Stimulated activated CD4-positive, alpha-beta T cell treated with anti-CD3 and anti-CD28 coated beads, Interleukin-1b, Interleukin-23, amount 100 ng/mL, for 4 hours (primary cell): ENCODE results near the gene PPFIBP2.

ENCODE experiments used
- DNase-seq, 2 donors: peaks; one replicate each; pipeline ENCODE4 v3.0.0-alpha.2; 2020; ENCODE audit warnings: low read depth in 2 of 2

The PPFIBP2 gene

DNA sequence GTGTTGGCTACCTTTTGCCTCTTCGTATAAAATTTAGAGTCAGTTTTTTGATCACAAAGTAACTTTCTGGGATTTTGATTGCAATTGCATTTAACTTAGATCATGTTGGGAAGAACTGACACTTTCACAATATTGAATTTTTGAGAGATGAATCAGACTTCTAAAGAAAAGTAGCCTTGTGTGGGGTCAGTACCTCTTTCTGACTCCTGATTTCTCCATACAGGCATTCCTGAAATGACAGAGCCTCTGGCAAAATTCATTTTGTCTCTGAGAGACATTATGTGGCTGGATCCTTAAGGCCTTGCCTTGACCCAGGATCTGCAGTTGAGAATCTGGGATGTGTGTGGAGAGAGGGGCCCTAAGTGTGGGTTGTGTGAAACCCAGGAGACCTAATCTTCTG, 37.8 kb downstream of the PPFIBP2 start:
- no peak for DNase-seq

DNA sequence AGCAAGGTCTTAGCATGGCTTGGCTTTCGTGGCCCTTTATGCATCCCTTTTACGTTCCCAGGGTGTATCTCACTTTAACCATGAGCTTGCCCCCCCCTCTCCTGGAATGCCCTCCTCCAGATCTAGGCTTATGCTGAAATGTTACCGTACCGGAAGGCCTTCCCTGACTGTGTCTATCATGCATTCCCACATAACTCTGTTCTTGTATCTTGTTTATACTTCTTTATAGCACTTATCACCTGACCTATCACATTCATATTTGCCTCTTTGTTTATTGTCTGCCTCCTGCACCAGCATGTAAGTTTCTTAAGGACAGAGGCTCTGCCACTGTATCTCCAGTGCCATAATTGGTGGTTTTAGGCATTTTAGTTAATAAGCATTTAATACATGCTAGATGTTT, 38.9 kb downstream of the PPFIBP2 start:
- no peak for DNase-seq

DNA sequence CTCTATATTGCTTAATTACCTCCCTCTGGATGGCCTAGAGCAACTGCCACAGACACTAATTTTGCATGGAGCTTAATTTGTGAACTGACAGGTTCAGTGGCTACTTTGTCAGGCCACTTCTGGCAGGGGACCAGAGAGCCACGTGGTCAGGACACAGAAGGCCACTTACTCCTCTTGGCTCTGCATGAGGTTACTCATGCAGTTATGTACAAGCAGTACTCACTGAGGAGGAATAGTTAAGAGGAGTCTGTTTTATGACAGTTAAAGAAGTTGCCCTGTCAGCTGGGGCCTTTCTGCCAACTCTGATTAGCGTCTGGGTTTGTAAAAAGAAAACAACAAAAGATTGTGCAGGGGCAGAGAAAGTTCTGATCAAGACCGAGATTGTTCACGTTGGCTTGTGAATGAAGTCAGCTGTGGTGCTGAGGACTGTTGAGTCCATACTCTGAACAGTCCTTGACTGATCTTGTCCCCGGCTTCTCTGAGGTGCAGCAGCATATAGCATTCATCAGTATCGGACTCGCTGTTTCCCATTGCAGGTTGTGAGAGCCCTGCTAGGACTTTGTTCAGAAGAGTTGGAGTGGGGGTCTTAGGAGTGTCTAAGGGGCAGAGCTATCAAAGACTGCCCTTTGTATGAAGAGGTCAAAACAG, 41.4 kb downstream of the PPFIBP2 start:
- DNase-seq = no peak

DNA sequence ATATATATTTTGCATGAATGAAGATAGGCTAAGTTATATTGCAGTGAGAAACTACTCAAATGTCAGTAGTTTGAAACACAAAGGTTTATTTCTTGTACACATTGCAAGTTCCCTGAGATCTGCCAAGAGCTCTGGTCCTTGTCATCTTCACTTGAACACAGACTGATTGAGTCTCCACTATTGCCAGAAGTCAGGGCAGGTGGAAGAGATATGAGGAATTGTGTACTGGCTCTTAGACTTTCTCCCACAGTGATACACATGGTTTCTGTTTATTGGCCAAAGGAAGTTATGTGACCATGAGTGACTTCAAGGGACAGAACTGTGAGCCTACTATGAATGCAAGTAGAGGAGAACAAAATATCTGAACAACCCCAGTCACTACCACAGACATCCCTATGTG, 44.2 kb downstream of the PPFIBP2 start:
- DNase-seq = no peak

DNA sequence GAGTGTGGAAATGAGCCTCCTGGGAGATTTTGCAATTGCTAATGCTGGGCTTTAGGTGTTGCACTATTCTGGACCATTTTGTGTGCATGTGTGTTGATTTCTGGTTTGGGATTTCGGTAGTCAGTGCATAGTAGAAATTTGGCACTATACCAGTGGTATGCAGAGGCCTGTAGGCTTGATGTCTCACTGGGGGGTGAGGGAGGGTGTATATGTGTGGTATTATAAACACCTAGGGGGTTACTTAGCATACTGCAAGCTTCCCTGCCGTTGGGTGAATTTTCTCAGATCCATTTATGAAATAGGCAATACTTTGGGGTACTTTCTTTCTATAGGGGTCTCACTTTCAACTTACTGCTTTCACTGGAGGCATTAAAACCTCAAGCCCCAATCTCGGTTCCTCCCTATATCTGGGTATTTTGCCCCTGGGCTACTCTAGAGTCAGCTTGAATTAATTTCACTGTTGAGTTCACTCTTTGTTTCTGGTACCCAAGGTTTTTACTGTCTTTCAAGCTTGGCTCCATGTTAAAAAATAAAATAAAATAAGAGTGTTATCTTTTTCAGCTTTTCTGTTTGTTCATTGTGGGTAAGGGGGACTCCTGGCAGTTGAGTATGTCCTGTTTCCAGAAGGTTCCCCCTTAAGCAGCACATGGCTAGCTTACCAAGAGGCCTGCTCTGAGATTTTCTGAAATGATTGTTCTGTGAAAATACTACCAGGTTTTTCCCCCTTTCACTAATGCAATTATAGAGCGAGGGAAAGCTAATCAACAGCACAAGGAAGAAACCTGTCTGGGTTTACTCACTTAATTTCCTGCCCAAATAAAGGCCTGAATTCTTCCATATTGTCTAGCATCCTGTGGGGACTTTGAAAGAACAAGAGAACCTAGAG, 45.8 kb downstream of the PPFIBP2 start:
- no peak for DNase-seq

DNA sequence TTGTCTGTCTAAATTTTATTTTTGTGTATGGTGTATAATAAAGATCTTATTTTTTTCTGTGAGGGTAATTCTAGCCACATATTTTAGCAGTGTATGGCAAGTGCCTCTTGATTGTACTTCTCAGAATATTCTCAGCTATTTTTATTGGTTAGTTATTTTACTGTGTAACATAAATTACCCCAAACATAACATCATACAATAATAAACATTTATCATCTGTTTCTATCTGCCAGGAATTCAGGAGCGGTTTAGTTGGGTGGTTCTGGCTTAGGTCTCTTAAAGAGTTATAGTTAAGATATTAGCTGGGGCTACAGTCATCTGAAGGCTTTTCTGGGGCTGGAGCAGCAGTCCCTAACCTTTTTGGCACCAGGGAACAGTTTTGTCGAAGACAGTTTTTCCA, 47.8 kb downstream of the PPFIBP2 start:
- no peak for DNase-seq

DNA sequence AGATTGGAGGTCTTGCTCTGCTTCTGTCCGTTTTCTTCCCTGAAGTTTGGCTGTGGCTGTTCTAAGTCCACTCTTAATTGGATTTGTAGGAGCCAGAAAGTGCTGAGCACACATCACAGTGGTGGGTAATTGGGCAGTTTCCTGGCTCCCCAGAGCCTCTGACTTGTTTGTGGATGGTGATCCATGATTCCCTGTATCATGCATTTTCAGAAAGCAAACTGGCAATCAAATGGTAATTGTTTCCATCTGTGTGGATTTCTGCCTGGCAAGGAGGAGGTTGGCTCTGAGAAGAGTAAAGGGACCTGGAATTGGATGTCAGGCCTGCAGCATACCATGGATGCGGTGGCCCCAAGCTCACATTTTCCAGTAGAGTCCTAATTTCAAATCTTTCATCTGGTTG, 49.5 kb downstream of the PPFIBP2 start:
- DNase-seq = no peak

DNA sequence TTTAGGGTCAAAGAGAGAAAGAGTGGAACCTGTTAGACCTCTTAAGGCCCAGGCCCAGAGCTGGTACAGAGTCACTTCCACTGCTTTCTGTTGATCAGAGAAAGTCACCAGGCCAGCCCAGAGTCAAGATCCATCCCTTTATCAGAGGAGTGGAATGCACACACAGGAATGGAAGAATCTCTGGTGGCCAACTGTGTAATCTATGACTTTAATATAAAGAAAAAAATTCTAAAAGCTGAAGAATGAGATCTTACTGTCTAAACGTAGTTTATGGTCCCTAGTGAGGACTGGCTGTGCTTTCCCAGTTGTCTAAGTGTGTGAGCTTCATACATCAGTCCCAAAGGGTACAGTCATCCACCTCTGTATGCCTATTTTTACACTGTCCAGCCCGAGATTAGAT, 51.0 kb downstream of the PPFIBP2 start:
- DNase-seq = no peak

DNA sequence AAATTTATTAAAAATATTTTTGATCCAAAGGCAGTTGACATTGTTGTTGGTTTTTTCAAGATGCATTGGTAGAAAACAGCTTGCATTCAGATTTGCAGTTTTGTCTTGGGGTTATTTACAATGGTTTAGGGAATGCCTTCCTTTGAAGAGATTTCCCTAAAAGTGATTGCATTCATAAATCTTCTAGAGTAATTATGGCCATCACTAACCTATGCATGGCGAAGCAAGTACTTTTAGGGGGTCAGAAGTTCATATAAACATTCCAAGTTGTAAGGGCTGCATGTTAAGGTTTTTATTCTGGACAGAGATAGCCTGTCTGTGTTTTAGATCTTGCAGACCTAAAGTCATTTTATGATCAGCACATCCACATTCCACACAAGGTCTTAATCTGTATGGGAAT, 53.5 kb downstream of the PPFIBP2 start:
- no peak for DNase-seq

DNA sequence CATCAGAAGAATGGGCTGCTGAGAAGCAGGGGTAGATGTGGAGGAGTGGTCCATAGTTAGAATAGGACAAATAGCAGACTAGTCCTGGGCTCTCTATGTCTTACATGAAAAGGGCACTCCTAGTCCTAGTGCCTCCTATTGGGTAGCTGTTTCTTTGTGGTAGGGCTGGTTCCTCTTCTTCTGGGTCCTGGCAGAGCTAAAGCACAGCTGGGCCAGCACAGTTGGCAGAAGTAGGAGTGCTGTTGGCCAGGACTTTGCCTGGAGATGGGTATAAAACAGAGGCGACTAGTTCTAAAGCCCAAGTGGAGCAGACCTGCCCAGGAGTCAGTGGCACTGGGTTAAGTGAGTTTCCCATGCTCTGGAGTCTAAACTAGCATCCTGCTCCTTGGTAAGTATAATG, 55.2 kb downstream of the PPFIBP2 start:
- no peak for DNase-seq

DNA sequence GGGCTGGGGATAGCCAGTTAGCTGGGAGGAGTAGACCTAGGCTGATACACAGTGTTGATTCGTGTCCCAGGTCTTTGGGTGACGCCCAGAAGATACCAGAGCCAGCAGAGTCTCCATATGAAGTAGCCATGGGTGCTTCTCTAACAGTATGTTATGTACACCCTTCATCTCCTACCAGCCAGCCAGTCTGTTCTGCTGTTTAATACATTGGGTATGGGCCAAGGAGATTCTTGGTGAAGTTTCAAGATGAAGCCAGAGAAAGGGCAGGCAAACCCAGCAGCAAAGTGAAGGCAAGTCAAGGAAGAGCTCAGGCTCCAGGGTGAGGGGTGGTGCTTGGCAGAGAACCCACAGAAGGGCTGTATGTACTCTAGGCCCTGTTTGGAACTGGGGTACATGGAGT, 56.4 kb downstream of the PPFIBP2 start:
- no peak for DNase-seq

DNA sequence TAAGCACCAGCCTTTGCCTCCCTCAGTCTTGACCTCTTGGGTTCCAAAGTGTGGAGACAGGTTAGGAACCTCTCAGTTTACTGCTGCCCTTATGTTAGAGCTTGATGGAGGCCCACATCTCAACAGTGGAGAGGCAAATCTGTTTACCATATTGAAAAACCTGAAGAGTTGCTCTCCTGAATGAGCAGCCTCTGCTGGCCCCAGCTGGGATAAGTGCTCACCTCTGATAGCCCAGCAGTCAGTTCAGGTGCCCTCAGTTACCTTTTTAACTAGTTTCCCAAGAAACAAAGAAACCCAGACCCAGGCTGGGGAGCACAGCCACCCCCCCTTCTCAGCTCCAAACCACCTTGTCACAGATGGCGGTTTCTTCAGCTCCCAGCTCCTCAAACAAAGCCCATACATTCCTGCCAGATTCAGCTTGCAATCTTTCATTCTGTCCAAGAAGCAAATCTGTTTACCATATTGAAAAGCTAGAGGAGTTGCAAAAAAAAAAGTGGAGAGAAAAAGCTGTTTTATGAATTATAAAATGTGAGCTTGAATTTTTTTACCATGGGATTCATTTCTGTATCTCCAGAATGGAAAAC, 57.2 kb downstream of the PPFIBP2 start:
- no peak for DNase-seq

DNA sequence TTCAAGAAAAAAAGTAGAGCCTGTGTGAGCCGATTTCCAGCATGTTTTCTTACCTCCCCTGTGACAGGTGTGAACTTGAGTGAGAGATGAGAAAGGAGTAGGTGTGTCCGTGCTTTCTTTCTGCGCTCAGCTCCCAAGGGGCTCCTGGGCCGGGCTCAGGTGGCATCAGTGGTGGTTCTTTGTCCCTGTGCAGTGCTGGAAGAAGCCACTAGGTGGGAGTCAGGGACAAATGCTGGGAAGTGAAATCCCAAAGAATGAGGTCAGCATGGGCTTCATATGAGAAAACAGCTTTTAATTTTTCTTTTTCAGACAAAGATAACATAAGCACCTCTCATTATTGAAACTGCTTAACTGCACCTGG, 57.8 kb downstream of the PPFIBP2 start:
- no peak for DNase-seq

DNA sequence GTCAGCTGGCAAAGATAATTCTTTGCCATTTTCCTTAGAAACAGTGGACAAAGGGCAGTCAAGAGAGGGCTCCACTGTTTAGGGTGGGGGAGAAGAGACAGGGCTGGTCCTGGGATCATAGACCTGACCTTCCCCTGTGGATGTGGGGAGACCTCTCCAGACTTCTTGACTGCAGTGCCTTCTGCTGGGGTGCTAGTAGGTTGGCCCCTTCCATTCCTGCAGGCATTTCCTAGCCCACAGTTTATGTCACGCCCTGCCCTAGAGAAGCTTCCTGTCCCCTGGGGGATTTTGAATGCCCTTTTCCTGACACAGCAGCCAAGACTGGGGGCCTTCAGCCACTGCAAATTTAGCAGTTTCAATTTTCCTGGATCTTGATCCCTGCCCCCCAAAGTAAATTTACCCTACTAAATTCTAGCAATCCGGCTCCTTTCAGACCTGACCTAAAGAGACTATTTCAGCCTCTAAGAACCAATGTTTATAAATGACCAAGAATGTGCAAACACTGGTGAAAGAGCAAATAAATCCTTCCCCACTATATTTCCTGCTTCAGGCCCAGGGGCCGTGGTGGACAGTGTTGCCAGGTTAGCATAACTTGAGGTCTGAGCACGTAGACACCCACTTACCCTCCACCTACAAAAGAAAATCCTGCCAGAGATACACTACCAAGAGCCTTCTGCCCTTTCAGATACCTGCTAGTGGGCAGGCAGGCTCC, 58.4 kb downstream of the PPFIBP2 start:
- no peak for DNase-seq

DNA sequence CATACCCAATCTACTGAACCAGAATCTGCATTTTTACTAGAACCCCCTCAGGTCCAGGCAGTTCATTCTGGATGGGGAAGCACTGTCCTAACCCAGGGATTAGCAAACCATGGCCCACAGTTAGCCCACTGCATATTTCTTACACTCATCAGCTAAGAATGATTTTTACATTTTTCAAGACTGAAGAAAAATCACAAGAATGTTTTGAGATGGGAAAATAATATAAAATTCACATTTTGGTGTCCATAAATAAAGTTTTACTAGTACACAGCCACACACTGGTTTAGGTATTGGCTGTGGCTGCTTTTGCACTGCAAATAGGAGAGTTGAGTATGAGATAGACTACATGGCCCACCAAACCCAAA, 59.4 kb downstream of the PPFIBP2 start:
- DNase-seq = no peak

DNA sequence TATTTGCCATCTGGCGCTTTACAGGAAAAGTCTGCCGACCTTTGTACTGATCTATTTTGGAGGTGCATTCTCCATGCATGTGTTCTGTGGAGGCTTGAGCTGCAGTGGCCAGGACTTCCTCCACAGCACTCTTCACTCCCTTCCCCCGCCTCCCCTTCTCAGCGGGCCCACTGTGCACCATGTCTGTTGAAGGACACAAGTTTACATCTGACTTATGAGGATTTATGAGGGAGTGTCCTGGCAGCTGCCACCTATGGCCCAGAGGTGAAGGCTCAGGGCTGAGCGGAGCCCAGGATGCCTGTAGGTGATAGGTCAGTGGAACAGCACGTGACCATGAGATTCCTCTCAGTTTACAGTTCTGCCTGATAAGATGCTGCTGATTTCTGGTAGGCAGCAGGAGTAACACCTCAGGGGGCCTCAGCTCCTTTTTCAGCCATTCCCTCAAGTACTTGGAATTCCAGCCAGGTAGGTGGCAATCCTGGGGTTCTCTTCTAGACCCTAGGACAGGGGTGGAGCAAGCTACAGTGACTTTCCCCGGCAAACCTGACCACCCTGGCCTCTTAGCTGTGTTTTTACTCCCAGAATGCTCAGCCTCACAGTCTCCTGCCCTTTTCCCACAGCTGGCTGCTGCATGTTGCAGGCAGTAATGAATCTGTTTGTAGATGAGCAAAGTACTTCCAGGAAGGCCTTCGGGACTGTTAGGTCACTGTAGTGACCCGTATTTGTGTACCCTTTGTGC, 59.9 kb downstream of the PPFIBP2 start:
- DNase-seq = no peak

DNA sequence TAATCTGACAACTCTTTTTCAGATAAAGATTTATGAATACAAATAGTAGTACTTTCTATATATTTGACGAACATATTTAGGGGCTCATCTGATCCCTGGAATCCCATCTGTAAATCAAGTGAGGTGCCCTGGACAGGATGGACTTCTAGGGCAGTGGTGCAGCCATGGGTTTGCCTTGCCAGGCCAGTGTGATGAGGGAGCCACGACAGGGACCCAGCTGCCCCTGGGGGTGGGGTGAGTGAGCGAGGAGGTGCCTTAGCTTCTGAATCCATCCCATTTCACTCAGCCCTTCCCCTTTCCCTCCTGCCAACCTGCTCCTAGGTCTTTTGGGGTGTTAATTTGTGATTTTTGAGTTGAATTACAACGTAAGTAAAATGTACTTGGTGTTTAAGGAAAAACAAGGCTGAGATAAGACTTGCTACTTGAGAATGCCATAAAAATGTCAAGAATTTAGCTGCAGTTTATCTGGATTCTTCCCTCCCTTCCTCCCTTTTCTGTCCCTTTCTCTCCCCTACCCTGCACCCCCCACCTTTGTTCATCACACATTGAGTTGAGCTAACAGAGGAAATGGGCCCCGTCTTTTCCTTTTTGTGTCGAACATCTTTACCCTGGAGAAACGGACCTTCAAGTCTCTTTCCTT, 60.8 kb downstream of the PPFIBP2 start:
- no peak for DNase-seq

DNA sequence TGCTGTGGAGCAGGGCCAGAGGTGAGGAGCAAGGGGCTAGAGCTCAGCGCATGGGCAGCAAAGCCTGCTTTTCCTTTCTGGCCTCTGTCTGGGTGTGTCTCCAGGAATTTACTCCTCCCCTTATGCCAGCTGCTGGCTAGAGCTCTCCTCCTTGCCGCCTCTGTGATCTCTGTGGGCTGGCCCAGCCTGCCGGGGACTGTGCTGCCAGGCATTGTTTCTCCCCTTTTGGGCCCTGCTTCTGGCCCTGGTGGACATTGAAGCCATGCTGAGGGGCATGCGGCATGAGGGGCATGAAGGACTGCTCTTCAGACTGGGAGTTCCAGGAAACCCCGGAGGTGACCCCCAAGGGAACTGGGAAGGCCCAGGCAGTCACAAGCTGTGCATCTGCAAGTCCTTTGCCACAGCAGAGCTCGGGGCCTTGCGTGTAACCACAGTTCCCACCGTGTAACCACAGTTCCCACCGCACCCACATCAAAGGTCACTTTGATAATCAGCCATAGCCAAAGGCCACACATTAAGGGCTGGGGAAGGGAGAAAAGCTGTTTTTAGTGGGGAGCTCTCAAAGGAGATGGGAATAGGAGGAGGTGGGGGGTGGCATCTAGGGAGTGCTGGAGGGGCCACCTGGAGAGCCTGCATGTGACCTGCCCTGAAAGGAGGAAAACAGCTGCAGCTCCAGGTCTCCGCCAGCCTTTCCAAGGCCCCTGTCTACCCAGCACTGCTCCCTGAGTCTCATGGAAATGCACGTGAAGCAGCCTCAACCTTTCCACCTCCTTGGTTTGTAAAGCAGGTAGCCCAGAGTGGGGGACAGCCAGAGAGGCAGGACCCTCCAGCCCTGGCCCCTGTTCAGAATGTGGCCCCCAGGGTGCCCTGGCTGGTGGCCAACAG, 62.3 kb downstream of the PPFIBP2 start:
- no peak for DNase-seq

DNA sequence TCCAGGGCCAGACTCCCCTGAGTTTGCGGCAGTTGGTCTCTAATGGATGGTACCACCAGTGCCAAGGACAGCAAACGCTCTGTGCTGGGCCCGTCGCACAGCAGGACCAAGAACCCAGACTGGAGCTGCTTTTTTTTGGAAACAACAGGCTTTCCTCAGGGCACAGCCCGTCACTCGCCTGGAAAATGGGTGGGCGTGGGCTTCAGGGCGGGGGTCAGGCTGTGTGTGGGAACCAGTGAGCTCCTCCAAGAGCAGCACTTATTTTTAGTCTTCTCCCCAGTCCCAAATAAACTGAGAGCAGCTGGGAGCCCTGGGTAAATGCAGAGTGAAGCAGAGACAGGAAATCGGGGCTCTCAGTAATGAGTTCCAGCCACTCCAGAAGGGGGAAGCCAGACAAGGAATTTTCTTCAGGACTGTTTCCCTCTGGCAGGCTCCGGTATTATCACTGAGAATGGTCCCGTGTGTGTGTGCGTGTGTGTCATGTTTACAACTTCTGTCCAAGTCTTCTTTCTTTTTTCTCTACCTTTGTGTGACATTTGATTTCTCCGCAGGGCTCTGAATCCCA, 63.0 kb downstream of the PPFIBP2 start:
- no peak for DNase-seq
